ENCODE measurements around the gene ZFP69B.

GRCh38 chr1:40414331-40414730, 35.9 kb upstream of the ZFP69B start:
- TF ChIP-seq EZH2phosphoT487 (IDR thresholded peaks at IDR 0.05; ENCODE audit: insufficient read depth, low read depth) = no peak
- no peak for TF ChIP-seq EZH2 (IDR thresholded peaks at IDR 0.05; ENCODE audit: insufficient read depth, poor library complexity, severe bottlenecking)

Data from GM23248 (cell line).